ENCODE data around the gene PIM3.

The PIM3 gene

DNA sequence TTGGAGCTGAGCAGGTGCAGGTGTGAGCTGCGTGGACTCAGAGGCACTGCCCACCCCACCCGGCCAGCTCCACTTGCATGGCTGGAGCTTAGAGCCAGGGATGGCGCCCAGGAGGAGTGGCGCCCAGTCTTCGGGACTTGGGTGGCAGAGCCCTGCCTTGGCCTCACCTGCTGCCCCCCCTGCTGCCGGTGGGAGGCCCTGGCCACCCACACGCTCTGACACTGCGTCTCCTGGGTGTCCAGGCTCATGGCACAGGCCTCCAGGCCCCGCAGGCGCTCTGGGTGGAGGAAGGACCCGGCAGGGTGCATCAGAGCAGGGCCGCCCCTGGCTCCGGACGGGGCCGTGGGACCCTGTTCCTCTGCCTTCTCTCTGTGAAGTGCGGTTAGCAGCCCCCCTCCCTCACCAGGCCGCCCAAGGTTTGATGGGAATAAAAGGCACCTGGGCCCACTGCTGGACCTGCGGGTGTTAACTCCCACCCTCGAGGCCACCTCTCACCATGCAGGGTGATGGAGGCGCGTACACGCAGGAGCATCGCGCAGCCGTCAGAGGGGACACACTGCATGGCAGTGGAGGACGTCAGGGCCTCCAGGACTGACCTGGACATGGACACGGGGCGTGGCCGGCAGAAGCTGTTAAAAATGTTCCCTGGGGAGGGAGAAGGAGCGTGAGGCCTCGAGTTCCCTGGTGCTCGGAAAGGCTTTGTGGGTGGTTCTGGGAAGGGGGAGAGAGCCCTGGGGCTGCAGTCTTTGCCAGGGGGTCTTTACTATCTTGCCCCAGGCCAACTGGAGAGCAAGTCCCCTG, 40.2 kb downstream of the PIM3 start:
- DNase-seq (ENCODE audit: low read depth in 2 of 2): no peak

DNA sequence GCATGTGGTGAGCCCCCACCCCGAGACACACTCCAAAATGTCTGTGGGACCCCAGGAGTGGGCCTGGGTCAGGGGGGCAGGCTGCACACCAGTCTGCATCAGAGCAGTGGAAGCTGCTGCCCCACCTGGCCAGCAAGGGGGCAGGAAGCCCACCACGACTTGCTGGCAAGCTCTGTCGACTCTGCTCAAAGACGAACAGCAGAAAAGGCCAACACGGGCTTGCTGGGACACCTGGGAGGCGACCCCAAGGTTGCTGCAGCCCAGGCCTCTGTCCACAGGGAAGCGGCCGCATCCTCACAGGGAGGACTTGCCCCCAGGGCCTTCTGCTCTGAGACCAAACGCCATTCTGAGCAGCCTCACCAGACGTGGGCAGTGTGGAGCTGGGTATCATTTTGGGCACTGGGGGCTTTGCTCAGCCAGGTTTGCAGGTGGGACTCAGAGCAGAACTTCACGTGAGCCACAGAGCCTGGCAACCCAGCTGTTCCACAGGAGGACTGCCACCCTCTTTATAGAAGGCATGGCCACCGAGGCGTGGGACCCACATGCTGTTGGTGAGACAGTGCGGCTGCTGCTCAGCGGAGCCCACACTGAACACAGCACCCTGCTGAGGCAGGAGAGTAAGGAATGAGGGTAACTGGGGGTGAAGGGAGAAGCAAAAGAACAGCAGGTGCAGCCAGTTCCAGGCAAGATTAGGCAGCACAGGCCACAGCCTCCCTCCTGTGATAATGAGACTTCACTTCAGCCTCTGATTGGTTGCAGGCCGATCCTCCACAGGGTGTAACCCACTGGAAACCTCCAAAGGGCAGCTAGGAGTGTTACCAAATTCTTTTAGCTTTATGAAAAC, 41.0 kb downstream of the PIM3 start:
- DNase-seq (ENCODE audit: low read depth in 2 of 2): no peak

DNA sequence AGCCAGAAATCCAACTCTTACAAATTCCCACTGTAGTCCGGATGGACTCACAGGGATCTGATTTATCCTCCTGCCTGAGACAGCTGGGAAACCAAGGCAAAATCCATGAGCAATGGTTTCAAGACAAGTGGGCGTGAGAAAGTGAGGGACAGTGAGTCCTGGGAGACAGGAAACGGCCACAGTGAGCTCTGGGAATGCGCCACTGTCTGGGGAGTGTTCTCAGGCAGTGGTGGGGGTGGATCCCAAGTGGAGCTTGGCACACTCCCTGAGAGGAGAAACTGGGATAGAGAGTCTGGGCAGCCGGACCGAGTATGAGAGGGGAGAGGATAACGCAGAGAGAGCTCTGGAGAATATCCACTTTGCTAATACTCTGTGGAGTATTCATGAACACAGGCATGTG, 42.2 kb downstream of the PIM3 start:
- DNase-seq (ENCODE audit: low read depth in 2 of 2): no peak

DNA sequence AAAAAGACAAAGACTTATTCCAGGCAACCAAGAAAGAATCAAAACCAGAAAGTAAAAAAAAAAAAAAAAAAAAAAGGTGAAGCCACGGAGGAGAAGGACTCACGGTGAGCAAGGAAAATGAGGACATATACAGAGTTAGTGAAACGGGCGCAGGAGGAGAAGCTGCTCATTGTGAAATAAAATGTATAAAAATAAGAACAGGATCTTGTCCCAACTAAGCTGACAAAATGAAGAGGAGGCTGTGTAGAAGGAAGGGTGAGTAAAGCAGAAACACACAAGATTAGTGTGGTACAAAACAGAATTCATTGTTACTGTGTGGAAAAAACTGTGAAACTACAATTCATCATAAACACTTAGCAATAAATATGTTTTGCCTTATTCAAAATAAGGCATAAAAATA, 44.3 kb downstream of the PIM3 start:
- no peak for DNase-seq (ENCODE audit: low read depth in 2 of 2)

DNA sequence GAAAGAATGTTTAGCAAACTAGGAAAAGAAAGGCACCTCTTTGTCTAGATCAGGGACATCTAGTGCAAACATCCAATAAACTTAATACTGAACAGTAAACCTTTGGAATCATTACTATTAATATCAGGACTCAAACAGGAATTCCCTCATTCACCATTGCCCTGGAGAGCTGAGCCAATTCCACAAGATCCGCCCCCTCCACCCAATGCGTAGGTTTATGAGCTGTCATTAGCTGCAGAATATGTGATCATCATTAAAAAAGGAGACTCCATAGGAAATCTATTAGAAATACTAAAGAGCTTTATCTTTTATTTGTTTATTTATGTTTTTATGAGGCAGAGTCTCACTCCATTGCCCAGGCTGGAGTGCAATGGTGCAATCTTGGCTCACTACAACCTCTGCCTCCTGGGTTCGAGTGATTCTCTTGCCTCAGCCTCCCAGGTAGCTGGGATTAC, 46.5 kb downstream of the PIM3 start:
- DNase-seq (ENCODE audit: low read depth in 2 of 2): no peak

DNA sequence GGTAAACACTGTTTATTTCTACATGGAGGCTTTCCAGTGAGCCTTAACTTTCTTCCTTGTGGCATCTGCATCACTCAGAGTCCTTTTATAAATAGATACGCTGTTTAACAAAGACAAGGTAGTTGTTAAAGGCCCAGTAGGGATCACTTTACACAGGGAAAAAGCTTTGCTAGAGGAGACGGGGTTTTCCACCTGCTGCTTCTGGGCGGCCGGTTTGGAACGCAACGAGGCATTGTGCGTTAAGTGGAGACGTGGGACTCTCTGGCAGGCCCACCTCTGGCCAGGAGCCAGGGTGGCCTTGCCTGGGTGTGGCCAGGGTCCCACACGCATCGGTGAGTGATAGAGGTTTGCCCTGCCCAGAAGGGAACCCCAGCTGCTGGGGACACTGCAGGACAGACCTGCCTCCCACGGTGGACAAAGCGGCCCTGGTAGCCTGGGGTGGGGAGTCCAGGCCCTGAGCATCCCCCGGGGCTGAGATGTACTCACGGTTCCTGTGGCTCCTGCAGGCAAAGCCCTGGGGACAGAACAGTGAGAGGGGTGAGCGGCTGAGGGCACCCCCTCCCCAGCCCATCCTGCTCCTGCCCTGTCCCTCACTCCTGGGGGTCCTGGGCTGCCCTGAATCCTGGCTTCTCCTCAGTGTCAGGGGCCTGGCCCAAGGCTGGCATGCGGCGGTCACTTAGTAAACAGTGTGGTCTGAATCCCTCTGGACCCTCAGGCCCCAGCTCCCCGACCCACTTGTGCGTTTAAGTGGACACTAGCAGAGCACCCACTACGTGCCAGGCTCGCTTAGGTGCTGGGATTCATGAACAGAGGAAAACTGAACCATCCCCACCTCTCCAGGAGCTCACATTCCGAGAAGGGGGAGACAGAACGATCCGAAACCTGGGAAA, 47.8 kb downstream of the PIM3 start:
- no peak for DNase-seq (ENCODE audit: low read depth in 2 of 2)

DNA sequence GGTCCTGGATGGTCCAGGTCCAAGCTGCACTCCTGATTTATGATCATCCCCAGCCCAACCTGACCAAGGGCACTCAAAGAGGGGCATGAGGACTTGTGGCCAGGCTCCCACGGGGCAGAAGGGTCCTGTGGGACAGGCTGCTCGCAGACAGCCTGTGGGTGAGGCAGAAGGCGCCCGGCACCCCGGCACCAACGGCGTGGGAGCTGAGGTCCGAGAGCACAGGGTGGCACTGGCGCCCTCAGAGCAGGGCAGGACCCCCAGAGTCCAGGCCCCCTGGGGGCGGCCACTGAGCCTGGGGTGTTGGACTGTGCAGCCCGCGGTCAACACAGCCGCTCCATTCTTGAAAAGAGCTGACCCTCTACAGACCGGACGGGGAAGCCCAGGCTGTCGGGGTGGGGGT, 48.7 kb downstream of the PIM3 start:
- no peak for DNase-seq (ENCODE audit: low read depth in 2 of 2)

DNA sequence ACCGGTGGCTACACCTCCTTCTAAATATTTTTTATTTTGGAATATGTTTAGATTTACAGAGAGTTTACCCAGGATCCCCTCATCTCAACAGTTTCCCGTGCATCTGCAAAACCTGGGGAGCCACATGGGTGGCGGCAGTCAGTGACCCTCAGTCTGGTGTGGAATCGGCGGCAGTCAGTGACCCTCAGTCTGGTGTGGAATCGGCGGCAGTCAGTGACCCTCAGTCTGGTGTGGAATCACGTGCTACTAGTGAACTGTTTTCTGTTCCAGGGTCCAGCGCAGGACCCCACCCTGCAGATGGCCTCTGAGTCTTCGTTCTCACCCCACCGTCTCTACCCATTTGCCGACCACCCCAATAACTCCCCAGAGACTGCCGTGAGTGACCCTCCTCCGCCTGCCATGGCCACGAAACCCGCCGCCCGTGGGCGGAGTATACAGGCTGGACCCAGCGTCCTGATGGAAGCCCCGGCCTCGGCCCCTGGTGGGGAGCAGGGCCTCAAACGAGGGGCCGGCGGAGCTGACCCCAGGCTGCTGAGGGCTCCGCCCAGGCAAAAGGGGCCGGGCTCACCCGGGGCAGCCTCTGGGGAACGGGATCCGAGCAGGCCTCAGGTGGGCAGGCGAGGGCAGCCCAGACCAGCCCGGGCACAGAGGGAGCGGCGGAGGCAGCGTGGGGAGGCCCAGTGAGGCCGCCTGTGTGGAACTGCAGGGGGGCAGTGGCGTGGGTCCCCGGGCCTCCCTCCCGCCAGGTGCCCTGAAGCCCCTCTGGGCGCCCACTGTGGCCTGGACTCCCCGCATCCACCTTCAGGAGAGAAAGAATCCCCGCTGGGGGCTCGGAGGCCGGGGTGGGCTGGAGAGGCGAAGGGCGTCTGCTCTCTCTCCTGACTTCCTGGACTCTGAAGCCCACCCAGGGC, 49.4 kb downstream of the PIM3 start:
- DNase-seq (ENCODE audit: low read depth in 2 of 2): no peak

DNA sequence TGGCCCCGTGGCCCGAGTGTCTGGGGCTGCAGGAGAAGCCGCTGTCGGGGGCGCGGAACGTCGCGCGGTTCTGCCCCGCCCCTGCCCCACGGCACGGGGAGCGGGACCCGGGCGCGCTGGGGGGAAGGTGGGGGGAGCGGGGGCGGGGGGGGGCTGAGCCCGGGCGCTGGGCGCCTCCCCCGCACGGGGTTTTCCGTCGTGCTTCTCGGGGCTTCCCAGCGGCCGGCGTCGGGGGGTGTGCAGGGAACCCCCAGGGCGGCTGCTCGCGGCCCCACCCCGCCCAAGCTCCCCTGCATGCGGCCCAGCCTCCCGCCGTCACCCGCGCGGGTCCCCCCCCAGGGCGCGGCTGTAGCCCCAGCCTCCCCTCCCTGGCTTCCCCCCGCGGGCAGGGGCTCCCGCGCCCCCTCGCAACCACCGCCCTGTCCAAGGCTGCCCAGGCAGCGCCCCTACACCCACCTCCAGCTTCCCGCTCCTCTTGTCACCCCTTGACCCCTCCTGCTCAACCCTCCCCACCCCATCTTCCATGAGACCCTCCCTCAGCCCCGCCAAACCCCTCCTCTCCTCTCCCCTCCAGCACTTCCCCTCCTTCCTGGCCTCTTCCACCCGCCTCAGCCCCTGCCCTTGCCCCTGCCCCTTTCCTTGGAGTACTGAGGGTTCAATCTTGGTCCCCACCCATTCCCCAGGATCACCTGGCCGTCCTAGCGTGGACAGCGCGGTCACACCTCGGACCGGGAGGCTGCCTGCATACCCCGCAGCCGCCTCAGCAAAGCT, 50.3 kb downstream of the PIM3 start:
- DNase-seq (ENCODE audit: low read depth in 2 of 2): peak; percentile 62 to 72

DNA sequence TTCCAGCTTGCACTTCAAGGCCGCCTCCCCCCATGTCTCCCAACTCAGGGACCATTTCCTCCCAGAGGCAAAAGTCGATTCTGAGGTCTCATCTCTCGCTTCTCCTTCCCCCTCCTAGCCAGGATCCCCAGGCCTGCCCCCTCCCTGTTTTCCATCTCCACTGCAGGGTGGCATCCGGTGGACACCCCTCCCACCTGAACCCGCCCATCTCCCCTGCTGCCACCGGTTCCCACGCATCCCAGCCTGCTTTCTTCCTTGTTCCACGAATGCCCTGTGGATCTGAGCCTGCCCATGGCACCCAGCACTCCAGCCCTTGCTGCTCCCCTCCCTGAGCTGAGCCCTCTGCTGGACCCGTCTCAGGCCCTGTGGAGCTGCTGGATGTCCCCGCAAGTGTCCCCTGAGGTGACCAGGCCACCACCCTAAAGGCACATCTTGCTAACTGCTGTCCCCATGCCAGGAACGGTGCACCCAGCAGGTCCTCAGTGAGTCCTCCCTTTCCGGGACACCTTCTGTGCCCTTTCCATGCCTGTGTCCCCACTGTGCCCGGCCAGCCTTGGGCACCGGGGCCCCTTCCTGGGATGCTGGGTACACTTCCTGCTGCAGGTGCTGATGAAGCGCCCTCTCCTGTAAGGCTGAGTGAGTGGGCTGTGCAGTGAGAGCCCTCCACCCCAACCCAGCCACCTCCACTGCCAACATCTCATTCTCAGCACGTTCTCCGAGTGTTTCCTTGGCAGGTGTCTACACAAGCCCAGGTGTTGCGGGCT, 51.1 kb downstream of the PIM3 start:
- DNase-seq (ENCODE audit: low read depth in 2 of 2): no peak

DNA sequence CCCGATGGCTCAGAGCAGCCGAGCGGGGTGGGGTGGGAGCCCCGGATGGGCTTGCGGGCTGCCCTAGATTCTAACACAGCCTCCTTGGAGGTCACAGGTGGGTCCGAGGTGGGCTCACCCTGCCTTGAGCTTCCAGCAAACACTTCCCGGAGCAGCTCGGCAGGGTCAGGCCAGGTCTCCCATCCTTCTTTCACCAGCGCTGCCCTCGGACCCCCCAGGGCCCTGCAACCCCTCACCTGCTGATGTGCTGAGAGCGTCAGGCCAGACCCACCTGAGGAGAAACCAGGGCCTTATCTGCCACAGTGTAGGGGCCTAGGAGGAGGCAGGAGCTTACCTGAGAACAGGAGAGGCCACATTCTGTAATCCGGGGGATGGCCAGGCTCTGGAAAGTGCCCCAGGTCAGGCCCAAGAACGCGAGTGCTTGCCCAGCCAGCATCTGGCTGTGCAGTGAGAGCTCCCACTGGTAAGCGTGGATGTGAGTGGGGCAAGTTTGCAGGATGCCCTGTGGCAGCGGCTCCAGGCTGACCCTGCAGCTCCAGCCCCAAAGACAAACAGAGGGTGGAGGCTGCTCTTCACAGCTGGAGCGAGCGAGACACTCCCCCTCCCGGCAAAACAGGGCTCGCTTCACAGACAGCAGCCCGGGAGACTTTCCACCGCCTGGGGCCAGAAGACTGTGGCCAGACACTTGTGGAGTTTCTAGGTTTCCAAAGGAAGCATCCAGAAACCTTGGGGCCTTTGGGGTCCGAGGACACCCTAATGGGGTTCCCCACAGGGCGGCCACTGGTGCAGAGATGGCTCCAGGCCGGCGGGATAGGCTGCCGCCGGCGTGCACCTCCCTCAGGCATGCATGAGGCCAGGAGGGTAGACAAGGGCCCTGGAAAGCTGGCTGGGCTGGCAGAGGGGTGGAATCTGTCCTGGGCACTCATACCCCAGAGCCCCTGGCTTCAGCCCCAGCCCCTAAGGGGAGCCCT, 51.9 kb downstream of the PIM3 start, which contains the start of gene IL17REL:
Gene IL17REL, minus strand, starts transcription at position 555 of the 971 bp plus-strand sequence. Its CDS starts 119 bp downstream, at position 436.
- no peak for DNase-seq (ENCODE audit: low read depth in 2 of 2)

Data from stimulated activated CD8-positive, alpha-beta memory T cell treated with anti-CD3 and anti-CD28 coated beads, Interleukin-15, amount 100 ng/mL, for 4 hours (primary cell).